GM19395 (cell line): ENCODE measurements around the gene RAE1.
"Not testable (repeated sequence)": the region's sequence is repeated elsewhere in the genome, so short reads cannot be mapped to it uniquely, and the experiment has no call there.

Experiments used
- ATAC-seq: cut with Tn5 transposase; IDR thresholded peaks from one replicate; pipeline ENCODE4 v1.9.1; 2021; ENCODE audit warnings: mild to moderate bottlenecking, moderate library complexity; ENCODE audit not compliant: unreplicated experiment

The RAE1 gene

DNA sequence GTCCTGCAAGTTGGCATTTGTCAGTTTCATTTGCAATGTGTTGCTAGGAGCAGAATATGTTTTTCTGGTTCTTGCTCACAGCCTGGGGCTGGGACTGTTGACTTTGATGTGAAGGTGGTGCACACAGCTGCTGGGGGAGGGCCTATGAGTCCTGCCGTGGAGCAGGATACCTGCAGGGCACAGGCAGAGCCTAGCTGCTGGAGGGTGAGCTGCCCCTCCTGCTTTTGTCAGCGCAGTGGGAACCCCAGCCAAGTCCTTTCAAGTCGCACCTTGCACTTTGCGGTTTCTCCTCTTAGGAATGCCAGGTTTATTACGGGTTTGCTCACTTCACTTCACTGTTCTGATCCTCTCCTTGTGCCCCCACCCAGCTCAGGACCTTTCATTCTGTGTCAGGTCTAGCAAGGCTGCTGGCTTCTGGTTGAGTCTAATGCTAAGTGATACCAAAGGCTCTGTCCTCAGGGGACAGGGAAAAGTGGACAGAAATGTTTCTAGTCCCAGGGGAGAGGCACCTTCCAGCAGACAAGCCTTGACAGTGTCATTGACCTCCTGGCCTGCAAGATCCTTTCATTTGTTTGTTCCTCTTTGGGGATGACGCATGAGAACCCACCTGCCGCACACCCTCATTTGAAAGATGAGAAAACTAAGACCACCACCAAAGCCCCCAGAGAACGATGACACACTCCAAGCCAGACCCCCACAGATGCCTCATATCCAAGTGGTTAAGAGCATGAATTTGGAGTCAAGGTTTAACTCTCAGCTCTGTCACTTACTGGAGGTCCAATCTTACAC lies 24.2 kb upstream of the RAE1 start:
- ATAC-seq = no peak

DNA sequence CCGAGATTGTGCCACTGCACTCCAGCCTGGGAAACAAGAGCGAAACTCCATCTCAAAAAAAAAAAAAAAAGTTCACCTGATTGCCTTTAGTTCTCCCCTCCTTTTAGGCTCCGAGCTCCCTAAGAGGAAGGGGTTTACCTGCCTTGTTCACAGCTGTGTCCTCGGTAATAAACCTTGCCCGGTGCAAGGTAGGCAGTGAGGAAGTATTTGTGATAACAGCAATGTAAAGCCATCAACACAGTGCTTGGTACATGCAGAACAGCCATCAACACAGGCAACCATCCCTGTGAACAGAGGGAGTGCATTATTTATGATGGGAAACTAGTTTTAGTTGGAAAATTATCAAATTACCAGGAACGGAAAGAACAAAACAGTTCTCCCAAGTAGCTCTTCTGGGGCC lies 23.2 kb upstream of the RAE1 start:
- ATAC-seq = no peak

DNA sequence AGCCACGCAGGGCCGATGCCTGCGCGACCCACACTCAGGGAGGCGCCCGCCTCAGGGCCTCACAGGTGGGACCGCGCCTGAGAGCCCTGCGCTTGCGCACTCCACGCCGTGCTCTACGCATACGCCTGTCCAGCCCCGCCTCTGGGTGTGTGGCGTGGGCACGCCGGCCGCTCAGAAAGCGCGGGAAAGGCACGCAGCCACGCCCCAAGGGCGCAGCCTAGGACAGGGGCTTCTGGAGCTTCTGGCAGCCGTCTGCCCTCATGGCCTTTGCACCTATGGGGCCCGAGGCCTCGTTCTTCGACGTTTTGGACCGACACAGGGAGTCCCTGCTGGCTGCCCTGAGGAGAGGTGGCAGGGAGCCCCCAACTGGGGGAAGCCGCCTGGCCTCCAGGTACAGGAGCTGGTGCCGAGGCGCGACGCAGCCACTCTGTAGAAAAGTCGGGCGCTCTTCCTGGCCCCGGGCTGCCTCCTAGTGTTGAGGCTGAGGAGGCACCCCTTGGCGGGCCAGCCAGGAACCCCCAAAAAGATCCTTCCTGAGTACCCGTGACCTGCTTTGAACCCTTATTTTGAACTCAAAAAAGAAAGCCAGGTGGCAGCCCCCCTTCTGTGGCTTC lies 21.3 kb upstream of the RAE1 start, which contains the start of gene SPO11:
Gene SPO11, plus strand, starts transcription at position 196 of the 614 bp plus-strand sequence. Its CDS starts 65 bp downstream, at position 261.
- no peak for ATAC-seq

DNA sequence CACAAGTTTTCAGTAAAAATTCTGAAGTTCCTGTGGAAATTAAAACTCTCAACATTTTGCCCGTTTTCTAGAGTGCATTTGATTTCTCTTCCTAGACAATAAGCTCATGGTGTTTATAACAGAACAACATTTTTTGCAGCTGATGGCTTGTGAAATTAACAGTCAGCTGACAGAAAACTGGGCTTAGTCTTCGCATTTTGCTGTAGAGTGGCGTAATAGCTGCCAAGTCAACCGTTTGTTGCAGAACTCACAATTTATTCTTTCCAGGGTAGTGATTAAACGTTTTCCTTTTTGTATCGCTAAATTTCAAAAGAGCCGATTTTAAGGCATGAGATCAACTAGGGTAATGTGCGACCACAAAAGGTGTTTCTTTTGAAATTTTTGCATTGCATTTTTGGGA lies 20.1 kb upstream of the RAE1 start:
- no peak for ATAC-seq

DNA sequence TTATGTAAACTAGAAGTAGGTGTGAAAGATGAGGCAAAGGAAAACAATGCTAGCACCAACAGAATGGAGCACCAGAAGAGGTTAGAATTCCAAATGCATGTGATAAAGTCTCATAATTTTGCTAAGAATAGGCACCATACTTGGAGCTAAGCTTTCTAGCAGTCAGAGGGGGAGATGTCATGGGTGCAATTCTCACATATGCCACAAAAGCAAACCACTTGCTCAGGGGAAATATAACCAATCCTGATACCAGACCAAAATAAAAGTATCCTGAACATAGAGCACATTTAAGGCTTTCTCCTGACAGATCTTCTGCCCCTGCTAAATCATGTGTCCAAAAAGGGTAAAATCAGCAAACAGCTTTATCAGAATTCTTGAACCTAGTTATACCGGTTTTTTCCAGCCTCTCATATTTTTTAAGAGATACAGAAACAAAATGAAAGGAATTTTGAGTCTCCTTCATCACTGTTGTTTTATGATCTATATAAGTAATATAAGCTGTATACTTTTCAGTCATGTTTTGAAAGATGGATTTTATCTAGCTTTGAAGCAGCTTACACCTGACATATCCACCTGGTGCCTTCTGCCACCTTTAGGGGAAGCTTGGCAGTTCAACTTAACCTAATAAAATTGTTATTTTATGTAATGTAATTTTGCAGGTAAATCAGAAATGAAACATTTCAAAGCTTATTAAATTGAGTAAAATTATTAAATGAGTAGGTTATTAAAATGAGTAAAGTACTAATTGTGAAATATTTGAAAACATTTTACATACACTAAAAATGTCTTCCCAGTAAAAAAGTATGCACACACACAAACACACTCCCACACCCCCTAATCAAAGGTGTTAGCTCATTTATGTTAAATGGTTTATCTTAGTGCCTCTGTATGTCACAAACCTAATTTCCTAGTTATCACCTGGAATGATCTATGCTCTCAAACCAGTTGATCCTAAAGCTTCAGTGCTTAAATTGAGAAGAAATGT lies 18.7 kb upstream of the RAE1 start:
- ATAC-seq = no peak

DNA sequence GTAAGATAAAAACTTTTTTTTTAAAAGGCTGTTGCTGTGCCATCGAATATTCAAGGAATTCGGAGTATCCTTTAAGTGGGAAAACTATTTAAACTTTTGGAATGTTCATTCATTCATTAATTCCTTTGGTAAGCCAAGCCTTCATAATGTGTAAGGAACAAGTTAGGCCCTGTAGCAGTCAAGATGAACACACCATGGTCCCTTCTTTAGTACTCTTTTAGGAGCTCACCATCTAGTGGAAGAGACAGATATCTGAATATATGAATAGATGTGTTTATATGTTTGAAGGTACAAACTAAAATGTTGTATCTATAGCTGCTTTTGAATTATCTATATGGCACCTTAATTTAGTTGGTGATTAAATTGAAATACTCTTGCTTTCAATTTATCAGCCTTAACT lies 15.7 kb upstream of the RAE1 start:
- no peak for ATAC-seq

DNA sequence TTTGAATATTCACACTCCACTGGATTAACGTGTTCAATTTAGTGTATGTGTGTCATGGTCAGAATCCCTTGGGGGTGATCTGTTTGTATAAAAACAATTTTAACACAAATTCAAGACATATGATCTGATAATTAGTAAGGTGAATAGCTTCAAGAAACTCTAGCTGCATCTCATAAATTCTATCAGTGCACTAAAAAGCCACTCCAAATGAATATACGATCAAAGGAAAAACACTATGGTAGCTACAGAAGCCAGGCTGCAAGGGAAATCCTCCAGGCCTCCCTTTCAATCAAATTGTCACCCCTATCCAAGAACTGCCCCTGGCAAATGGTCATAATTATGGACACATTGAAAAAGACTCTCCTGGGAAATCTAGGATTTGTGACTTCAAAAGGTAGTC lies 9.4 kb upstream of the RAE1 start:
- no peak for ATAC-seq

DNA sequence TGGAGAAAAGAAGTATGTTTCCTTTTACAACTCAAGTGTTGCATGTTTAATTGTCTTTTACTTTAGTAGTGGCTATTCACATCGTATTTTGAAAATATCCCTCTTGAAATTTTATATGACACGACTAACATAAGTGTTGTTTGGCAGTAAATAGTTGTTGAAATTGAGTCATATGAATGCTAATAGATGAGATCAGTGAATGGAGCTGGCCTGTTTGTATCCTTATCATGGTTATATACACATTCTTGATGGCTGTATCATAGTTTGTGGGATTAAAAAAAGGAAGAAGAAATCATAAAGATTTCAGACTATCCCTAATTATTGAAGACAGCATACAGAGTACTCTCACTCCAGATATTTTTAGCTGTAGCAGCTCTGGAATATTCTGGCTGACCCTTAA lies 8.2 kb upstream of the RAE1 start:
- ATAC-seq = no peak

DNA sequence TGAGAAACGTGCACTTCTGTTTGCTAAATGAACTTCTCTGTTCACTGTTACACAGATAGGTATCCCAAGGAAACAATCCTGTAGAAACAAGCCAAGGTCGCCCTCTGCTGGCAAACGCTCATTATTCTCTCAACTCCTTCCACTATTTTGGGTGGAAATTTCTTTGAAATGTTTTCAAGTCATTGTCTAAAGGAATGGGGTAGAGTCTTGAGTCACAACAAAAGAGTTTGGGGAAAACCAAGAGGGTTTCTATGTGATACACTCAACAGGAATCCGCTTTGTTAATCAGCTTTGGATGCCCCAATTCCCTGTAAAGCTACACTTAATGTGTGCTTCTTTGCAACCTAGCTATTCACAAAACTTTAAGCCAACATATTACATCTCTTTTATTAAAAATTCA lies 4.6 kb upstream of the RAE1 start:
- no peak for ATAC-seq

DNA sequence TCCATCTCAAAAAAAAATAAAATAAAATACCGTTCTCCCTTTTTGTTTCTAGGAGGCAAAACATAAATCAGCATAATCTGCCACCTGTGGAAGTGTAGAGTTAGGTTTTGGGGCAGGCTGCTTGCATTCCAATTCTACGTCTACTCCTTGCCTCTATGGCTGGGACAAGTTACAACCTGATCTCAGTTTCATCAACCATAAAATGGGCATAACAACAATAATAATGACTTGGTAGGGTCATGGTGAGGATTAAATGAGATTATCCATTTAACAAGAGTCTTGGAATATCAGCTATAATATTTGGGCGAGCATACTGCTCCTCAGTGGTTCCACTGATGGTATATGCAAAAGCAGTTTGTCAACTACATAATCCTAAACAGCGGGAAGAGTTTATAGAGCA lies 3.7 kb upstream of the RAE1 start:
- no peak for ATAC-seq

DNA sequence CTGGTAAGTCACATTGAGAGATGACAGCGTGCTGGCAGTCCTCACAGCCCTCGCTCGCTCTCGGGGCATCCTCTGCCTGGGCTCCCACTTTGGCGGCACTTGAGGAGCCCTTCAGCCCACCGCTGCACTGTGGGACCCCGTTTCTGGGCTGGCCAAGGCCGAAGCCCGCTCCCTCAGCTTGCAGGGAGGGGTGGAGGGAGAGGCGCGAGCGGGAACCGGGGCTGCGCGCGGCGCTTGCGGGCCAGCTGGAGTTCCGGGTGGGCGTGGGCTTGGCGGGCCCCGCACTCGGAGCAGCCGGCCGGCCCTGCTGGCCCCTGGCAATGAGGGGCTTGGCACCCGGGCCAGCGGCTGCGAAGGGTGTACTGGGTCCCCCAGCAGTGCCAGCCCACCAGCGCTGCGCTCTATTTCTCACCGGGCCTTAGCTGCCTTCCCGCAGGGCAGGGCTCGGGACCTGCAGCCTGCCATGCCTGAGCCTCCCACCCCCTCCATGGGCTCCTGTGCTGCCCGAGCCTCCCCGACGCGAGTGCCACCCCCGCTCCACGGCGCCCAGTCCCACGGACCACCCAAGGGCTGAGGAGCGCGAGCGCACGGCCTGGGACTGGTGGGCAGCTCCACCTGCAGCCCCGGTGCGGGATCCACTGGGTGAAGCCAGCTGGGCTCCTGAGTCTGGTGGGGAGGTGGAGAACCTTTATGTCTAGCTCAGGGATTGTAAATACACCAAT lies 2.7 kb upstream of the RAE1 start:
- ATAC-seq = not testable (repeated sequence)

DNA sequence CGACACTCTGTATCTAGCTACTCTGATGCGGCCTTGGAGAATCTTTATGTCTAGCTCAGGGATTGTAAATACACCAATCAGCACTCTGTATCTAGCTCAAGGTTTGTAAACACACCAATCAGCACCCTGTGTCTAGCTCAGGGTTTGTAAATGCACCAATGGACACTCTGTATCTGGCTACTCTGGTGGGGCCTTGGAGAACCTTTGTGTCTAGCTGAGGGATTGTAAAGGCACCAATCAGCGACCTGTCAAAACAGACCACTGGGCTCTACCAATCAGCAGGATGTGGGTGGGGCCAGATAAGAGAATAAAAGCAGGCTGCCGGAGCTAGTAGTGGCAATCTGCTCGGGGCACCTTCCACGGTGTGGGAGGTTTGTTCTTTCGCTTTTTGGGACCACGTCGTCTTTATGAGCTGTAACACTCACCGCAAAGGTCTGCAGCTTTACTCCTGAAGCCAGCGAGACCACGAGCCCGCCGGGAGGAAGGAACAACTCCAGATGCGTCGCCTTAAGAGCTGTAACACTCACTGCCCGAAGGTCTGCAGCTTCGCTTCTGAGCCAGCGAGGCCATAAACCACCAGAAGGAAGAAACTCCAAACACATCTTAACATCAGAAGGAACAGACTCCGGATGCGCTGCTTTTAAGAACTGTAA lies 2.0 kb upstream of the RAE1 start:
- not testable (repeated sequence) for ATAC-seq

DNA sequence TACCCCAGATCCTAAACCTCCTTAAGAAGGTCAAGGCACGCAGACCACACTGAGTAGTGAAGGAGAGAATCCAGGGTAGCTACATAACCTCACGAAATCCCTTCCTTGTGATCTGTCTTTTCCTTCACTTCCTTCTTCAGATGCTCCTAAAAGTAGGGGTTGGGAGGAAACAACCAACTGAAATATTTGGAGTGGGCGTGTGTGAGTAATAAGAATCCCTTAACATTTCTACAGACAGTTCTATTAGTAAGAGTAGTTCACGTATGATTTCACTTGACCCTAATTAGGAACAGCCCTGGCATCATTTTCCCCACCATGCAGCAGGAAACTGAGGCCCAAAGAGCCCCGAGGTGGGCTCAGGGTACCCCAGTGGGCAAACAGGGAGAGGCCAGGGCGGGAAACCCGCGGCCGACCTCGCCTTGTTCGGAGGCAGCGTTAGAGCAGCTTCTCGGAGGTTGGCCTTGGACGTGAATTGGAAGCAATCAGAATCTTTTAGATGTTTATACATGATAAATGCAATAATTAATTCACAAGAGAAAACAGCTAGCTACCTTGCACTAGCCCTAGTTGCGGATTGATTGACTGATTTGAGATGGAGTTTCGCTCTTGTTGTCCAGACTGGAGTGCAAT lies 859 bp upstream of the RAE1 start:
- ATAC-seq = no peak

DNA sequence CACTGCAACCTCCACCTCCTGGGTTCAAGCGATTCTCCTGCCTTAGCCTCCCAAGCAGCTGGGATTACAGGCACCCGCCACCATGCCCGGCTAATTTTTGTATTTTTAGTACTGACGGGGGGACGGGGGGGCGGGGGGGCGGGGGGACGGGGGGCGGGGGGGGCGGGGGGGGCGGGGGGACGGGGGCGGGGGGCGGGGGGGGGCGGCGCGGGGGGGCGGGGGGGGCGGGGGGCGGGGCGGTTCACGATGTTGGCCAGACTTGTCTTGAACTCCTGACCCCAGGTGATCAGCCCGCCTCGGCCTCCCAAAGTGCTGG lies 371 bp upstream of the RAE1 start:
- not testable (repeated sequence) for ATAC-seq

DNA sequence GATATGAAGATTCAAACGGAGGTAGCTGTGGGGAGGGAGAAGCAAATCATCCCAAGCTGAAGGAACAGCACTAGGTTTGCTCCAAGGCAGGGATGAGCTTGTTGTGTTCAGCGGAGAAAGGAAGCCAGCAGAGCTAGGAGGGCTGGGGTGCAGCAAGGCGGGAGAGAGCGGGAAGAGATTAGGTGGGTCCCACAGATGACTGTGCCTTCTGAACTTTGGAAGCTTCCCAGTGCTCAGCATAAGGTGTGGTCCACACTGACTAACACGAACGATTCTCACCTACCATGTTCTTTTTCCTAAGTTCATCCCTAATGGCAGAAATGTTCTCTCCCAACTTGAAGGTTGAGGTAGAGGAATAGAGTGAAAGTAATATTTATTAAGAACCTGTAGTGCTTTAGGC lies 1.2 kb downstream of the RAE1 start:
- no peak for ATAC-seq

DNA sequence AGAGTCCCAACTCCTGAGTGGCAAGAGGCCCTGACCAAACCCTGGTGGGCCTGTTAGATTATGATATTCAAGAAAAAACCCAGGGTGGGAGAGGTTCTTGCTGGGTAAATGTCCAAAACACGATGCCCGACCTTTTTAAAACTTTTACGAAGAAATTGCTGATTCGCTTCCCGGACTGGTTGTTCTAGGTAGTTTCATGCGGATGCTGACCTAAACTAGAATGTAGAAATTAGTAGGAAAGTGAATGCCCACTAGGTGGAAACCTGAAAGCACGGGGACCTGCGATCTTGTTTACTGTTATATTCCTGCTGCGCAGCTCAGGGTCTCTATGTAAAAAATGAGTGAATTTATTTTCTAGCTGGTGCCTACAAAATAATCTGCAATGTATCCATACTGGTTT lies 2.3 kb downstream of the RAE1 start:
- no peak for ATAC-seq

DNA sequence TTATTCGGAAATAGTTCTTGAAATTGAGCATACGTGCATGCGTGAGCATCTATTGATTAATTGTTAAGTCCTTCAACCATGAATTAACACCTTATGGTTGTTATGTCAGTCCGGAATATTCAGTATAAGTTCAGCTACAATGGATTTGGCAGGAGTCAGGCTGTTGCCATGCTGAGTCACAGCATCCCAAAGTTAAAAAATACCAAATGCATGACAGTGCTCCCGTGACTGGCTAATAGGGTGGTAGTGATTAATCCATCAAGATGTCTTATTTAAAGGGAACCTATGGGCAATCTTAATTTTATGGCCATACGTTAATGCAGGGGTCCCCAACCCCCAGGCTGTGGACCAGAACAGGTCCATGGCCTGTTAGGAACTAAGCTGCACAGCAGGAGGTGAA lies 10.5 kb downstream of the RAE1 start:
- ATAC-seq = no peak

DNA sequence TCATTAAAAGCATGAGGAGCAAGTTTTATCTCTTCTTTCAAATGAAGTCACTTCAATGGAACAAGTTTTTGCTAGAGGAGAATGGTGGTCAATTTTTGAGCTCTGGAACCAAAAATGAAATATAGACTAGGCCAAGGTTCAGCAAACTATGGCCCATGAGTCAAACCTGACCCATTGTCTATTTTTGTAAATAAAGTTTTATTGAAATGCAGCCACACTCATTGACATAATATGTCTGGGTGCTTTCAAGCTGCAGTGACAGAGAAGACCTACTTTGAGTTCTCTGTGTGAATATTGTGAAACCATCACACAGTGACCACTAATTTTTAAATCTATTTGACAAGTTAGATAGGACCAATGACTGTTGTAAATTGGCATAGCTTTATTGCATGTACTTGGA lies 13.4 kb downstream of the RAE1 start:
- ATAC-seq = no peak

DNA sequence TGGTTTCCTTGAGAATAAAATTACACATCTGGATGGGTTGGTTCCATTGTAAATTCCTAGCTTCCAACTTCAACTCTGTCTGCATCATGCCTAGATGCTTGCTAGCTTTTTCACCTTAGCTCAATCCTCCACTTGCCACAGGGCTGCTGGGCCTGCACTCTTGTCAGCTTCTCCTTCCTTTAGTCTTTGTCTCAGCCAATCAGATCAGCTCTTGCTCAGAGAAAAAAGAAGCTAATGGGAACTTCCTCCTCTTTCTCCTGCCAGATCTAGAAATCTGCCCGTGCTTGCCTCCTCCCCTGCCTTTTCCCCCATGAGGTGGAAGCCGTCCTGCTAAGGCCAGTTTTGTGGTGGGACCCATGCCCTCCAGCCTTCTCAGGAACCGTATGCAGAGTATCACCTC lies 18.5 kb downstream of the RAE1 start:
- ATAC-seq = no peak

DNA sequence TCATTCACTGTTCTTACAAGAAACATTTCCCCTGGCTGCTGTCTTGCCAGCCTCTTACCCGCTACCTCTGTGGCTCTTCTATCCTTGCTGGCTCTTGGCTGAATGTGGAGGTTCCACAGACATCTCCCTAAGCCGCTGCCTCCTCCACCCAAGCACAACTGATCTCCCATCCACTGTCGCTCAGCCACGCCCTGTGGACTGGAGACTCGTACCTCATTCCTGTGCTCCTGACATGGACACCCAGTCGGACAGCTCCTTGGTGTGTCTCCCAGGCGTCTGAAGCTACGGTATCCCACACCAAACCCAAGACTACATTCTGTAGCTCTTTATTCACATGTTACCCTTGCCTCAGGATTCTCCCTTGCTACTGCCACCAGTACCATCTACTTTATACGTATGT lies 19.3 kb downstream of the RAE1 start:
- ATAC-seq = no peak
